HG02981 (cell line): ENCODE results near the gene SRP68.

Experiments
- ATAC-seq: cut with Tn5 transposase; IDR thresholded peaks from one replicate; pipeline ENCODE4 v1.9.1; 2021; ENCODE audit warnings: mild to moderate bottlenecking, moderate library complexity; ENCODE audit not compliant: unreplicated experiment

Gene SRP68

DNA sequence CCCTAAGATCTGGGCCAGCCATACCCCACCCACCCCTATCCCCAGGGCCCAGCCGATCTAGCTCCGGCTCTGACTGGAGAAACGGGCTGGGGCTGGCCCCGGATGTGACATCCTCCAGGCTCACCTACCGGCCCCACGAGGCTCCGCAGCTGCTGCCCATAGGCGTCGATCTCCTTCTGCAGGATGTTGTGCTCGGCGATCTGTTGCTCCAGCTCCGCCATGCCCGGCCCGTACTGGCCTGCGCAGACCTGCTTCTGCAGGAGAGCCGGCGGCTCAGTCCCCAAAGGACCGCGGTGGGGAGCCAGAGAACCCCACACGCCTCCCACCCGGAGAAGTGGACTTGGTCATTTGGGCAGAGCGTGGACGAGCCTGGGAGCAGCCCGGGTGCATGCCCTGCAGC, 50.0 kb downstream of the SRP68 start:
- ATAC-seq: no peak

GRCh38 chr17:76019833-76020467, 52.4 kb downstream of the SRP68 start:
- no peak for ATAC-seq

- ATAC-seq: no peak
These were observed 53.5 kb downstream of the SRP68 start for GRCh38 chr17:76018801-76019200.

DNA sequence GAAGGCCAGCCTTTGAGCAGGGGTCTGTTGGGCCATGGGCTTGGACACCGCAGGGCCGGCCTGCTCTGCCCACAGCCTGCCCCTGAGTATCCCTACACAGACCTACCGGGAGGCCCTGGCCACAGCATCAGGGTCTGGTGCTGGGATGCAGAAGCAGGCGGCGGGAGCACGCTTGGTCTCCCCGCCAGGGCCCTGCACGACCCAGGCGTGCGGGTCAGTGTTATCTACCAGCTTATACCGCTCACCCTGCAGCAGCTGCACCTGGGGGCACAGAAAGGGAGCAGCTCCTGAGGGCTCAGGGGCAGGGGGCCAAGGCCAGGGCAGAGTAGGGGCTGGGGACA, 54.0 kb downstream of the SRP68 start:
- ATAC-seq: no peak

DNA sequence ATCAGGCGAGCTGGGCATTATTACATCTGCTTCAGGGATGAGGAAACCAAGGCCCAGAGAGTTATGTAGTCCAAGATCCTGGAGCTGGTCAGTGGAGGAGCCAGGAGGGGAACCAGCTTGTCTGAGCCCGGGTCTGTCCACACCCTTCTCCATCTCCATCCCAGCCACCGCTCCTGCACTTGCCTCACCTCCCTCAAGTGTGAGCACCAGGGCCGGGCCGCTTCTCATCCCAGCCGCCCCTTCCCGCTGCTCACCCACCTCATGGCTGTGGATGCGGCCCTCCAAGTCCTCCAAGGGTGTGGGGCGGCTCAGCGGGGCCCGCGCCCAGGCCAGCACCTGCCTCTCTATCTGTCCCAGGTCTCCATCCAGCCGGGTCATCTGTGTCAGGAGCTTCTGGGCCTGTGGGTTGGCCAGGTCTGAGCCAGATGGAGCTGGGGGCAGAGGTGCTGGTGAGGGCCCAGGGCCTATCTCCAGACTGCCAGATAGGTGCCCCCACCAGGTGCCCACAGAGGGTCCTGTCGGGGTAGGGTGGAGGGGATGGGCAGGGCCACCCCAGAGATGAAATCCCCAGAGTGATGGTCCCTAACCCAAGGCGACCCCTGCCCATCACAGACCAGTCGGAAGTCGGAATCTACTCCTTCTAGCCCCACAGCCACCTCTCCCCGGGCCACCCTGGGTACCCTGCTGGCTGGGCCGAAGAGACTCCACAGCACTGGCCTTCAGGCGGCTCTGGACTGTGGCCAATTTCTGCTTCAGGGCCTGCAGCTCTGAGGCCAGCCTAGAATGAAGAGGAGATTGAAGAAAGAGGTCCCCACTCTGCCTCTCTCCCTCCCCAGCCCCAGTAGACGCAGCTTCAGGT, 54.6 kb downstream of the SRP68 start:
- ATAC-seq: no peak

DNA sequence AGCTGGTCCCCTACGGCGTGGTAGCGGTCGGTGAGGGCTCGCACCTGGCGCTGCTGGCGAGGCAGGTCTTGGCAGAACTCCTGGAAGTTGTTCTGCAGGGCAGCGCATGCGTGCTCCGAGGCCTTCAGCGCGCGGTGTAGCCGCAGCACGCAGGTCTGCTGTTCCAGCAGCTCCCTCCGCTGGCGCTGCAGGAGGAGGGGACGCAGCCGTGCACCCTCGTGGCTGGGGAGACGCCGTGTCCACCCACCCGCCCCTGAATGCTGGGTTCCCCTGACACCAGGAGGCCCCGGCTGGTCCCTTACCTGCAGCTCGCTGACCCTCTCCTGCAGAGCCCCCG, 57.4 kb downstream of the SRP68 start:
- ATAC-seq: no peak

- ATAC-seq: peak; percentile 54
These were observed 58.0 kb downstream of the SRP68 start for GRCh38 chr17:76014100-76014924.

DNA sequence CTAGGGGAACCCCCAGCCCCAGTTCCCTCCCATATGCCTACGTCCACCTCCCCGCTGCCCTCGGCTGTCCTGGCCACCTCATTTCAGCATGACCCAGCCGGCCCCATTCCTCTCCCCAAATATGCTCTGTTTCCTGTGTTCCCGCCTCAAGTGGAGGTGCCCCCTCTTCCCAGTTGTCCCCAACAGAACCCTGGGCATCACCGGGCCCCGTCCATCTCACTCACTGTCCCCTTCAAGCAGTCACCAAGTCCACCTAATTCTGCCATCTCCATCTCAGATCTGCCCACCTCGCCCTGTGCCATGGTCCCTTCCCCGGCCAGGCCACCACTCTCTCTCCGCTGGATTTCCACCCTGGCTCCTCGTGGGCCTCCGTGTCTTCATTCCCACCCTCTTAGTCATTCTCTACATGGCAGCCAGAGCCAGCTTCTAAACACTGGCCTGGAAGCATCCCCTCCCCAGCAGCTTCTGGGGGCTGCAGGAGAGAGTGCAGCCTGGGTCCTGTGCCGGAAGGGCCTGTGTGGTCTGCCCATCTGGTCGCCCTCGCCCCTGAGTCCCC, 58.9 kb downstream of the SRP68 start:
- no peak for ATAC-seq

GRCh38 chr17:76011951-76012350, 60.4 kb downstream of the SRP68 start:
- no peak for ATAC-seq

- no peak for ATAC-seq
These were observed 62.2 kb downstream of the SRP68 start for GRCh38 chr17:76009969-76010661.

GRCh38 chr17:76009447-76009846, 62.9 kb downstream of the SRP68 start:
- ATAC-seq: no peak

- no peak for ATAC-seq
These were observed 63.5 kb downstream of the SRP68 start for GRCh38 chr17:76008630-76009425.

- ATAC-seq: no peak
These were observed 64.1 kb downstream of the SRP68 start for GRCh38 chr17:76008208-76008607.

- no peak for ATAC-seq
These were observed 64.5 kb downstream of the SRP68 start for GRCh38 chr17:76007850-76008165.

DNA sequence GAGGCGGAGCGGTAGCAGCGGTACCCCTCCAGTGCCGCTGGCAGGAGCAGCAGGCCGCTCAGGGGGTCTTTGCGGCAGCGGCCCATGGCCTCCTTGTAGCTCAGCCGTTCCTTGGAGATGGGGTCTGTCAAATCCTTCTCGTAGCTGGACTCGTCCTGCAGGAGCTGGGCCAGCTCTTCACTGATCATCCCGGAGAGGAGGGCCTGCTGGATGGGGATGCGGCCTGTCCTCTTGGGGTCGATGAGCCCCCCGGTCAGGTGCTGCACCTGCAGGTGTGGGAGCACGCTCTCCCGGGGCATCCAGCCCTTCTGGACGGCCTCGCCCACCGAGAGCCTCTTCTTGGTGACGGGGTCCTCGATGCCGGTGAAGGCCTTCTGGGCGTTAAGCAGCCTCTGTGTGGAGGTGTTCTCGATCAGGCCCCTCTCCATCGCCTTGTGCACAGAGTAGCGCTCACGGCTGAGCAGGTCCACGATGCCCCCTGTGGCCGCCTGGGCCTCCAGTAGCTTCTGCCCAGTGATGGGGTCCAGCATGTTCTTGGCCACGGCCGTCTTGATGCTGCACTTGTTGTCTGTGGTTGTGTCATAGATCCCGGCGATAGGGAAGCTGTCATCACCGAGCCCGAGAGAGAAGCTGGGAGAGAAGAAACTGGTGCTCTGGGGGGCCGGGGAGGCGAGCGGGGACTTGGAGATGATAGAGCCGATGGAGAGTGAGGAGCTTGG, 65.0 kb downstream of the SRP68 start:
- no peak for ATAC-seq

DNA sequence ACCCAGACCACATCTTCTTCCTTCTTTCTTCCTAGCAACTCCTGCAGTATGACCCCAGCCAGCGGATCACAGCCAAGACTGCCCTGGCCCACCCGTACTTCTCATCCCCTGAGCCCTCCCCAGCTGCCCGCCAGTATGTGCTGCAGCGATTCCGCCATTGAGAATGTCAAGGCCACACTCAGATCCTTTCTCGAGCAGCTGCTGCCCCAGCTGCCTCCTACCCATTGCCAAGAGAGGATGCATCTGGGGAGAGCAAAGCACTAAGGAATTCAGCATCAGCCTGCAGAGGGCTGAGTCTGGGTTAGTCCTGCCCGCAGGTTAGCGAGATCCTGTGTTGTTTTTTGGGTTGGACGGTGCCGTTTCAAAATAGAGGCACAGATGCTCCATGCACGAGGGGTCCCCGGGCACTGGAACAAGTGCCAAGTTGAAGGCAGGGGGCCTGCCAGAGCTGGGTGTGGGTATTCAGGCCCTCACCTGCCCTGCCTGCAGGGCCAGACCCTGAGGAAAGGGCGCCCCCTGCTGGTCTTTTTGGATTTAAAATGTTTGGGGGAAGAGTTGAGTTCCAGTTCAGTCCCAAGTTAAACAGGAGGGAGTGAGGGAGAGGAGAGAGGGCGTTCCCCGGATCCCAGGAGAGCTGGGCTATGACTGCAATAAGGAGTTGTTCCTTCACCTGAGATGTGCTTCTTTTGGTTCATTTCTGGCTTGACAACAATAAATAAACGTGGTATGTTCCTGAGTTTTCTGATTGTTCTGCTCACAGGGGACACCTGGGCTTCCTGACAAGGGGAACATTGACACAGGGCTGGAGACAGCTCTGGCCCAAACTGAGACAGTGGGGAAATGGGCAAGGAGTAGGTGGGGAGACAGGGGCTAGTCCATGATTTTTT, 66.8 kb downstream of the SRP68 start:
- no peak for ATAC-seq

DNA sequence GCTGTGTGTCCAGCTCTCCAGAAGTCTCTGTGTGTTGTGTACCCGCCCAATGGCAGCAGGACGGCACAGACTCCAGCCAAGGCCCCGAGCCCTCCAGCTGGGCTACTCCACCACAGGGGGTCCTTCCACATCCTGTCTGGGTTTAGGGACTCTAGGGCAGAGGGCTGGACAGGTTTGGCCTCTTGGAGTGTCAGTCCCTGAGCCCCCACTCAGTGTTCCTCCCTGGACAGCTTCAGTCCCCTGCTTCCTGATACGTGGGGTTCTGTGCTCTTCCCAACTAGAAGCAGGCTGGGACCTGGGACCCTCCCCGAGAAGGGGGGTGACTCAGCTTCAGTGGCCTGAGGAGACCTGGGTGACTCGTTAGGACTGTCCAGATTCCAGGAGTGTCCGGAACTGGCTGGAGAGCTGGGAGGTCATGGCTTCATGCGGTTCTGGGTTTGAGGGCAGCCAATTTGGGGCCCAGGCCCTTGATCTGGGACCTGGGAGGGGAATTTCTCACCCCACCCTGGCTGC, 67.5 kb downstream of the SRP68 start:
- no peak for ATAC-seq

- ATAC-seq: no peak
These were observed 68.4 kb downstream of the SRP68 start for GRCh38 chr17:76003915-76004314.
